LoVo (cell line): Measurements from ENCODE around the gene VKORC1.
A peak's percentile ranks its signal among the peaks of the same experiment; 100 is the strongest.
"Not testable (repeated sequence)": the region's sequence is repeated elsewhere in the genome, so short reads cannot be mapped to it uniquely, and the experiment has no call there.

Source experiments
- DNase-seq: peaks from one replicate; pipeline ENCODE4 v3.0.0-alpha.2; 2016; ENCODE audit warnings: low spot score

The VKORC1 gene

DNA sequence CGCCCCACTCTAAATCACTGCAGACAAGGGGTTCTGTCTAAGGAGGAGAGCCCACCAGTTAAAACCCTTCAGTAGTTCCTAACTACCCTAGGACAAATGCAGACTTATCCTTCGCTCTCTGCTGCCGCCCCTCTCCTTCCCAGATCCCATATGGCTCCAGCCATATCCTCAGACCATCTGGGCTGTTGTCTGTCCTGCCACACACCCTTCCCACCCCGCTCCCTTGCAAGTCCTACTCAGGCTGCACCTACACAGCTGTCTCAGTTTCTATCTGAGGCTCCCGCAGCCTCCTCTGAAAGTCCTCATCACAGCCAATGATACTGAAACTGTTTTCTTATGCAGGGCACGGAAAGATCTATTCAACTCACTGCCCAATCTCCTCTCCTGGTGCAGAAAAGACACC is 12.9 kb upstream of the VKORC1 start:
- DNase-seq: no peak

DNA sequence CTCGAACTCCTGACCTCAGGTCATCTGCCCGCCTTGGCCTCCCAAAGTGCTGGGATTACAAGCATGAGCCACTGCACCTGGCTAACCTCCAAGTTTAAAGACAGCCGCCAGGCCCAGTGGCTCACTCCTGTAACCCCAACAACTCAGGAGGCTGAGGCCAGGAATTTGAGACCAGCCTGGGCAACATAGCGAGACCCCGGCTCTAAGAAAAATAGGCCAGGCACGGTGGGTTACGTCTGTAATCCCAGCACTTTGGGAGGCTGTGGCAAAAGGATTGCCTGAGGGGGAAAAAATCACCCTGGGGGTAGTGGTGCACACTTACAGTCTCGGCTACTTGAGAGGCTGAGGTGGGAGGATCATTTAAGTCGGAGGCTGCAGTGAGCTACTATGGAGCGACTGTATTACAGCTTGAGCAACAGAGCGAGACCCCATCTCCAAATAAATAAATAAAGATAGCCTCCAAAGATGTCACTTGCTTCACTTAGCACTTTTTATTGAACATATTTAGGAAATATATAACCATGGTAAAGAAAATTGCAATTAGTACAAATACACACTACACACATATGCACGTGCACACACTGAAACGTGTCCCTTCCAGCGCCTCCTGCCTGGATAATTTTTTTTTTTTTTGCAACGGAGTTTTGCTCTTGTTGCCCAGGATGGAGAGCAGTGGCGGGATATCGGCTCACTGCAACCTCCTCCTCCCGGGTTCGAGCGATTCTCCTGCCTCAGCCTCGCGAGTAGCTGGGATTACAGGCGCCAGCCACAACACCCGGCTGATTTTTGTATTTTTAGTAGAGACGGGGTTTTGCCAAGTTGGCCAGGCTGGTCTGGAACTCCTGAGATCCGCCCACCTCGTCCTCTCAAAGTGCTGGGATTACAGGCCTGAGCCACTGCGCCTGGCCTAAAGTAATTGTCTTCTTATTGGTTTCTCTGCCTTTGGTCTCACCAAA is 12.2 kb upstream of the VKORC1 start:
- no peak for DNase-seq

DNA sequence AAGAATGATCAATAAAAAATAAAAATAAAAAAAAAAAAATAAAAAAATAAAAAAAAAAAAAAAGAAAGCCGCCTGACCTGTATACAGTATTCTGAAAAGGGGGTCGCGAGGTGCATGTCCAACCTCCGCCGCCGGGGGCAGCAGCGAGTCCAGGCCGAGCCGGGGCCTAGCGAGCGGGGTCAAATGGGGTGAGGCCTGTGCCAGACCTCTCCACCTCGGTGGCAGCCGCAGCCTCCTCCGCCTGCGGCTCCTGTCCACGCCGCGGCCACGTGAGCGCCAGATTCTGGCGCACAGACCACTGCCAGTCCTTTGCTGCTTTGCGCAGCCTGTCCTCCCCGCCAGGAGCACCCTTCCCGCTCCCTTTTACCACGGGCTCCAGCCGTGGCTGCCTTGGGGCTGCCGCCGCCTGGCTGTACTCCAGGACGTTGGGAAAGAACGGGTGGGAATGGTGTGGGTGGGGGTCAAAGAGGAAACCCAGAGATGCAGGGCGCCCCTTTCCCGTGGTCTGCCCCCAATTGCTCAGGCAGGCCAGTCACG is 11.1 kb upstream of the VKORC1 start:
- peak; percentile 74 for DNase-seq

DNA sequence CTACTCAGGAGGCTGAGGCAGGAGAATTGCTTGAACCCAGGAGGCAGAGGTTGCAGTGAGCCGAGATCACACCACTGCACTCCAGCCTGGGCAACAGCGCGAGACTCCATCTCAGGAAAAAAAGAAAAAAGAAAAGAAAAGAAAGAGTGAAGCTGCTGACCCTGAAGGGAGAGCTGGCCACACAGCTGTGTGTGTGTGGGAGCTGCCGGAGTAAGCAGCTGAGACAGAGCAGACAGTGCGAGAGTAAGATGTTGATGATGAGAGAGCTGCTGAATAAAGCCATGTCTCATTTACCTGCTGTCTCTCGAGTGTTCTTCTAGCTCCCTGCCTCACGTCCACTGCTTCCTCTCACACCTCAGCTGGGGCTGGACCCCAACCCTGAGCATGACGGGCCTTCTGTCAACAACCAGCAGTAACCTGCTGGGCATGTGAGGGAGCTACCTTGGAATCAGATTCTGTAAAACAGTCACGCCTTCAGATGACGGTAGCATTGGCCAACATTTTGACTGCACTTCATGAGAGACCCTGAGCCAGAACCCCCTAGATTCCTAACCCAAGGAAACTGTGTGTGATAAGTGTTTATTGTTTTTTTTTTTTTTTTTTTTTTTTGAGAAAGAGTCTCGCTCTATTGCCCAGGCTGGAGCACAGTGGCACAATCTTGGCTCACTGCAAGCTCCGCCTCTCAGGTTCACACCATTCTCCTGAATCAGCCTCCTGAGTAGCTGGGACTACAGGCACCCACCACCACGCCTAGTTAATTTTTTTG is 6.5 kb upstream of the VKORC1 start:
- DNase-seq: not testable (repeated sequence)

DNA sequence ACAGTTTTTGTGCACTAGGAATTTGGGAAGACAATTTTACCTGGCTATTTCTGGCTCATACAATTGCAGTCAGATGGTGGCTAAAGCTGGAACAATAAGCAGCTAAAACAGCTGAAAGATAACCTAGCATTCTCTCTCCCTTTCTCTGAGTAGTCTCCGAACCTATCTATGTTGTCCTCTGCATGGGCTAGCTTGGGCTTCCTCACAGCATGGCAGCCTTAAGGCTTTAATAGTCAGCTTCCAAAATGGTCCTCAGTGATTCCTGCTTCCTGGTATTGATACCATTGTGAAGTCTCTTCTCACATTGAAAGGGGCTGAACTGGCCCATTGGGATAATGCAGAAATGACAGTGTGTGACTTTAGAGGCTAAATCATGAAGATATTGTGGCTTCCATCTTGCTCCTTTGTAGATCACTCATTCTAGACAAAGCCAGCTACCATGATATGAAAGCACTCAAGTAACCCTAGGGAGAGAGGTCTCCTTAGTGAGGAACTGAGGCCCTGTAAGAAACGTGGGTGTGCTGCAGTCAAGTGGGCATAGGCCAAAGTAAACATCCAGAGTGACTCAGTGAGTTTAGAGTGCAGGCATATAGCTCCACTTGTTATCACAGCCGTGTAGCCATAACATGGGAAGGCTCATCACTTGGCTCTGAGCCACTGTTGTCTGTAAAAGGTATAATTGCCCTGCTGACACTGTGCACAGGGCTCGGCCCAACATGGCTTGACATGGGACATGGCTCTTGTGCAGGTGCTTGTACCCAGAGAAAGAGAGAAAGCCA is 5.5 kb upstream of the VKORC1 start:
- no peak for DNase-seq

DNA sequence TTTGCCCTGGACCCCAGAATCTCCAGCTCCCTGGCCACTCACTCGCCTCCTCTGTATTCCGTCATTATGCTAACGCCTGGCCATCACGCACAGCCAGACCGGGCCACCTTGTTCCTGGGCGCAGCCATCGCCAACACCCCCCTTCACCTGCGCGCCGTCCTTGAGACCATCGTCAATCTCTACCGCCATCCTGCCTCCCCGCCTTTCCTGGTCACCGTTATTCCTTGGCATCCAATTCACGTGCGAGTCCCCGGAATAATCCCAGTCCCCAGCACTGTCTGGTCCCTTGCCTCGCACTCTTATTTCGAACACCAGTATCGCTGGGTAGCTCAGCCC is 541 bp downstream of the VKORC1 start:
- DNase-seq: no peak

DNA sequence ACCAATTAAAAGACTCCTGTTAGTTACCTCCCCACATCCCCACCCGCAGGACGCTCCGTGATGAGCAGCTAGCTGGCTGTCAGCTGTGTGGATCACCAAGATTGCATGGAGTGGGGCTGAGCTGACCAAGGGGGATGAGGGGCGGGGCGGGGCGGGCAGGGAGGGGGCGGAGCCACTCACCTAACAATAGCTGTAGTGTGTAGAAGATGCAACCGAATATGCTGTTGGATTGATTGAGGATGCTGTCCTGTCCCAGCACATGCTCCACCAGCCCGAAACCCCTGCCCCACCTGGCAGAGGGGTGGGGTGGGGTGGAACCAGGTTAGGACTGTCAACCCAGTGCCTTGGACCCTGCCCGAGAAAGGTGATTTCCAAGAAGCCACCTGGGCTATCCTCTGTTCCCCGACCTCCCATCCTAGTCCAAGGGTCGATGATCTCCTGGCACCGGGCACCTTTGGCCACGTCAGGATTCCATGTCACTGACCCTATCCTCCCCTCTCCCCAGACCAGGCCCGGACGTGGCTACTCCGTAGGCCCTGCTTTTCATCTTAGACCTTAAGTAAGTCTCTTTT is 1.4 kb downstream of the VKORC1 start:
- DNase-seq: no peak

DNA sequence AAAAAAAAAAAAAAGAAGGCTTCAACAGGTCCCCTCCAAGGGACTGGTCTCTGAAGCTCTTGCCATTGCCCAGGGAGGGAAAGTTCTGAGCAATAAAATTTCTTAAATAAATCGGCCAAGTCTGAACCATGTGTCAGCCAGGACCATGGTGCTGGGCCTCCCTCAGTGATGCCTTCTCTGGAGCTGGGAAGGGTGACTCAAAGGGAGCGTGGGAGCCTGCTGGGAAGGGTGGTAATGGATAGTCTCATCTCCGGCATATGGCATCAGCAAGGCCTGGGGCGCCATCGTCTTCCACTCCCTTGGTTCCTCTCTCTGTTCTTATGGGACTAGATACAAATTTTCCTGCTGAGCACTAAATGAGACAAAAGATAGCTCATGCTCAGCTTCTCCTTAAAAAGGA is 2.3 kb downstream of the VKORC1 start:
- no peak for DNase-seq

DNA sequence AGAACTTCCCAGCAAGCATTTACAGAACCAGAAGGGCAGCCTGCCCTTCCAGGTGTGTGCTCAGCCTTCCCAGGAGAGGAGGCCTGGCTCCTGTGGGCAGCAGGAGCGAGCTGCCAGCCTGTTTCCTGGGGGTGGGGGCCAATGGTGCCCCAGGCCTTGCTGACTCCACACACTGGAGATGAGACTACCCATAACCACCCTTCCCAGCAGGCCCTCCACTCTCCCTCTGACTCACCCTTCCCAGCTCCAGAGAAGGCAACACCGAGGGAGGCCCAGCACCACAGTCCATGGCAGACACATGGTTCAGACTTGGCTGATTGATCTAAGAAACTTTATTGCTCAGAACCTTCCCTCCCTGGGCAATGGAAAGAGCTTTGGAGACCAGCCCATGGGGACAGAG is 4.1 kb downstream of the VKORC1 start:
- DNase-seq: no peak

DNA sequence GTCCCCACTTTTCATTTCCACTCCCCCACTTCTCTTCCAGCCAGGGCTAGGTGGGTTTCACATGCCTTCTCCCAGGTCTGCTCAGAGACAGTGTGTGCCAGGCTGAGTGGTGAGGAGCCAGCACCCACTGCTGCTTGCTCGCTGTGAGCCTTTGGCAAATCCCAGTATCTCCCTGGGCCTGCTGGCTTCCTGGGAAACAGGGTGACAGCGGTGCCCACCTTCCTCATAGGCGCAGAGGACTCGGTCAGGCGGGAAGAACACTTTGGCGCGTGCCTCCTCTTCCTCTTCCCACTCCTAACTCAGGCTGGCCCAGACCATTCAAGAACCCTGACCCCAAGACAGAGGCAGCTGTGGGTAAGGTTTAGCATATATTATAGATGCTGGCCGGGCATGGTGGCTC is 5.4 kb downstream of the VKORC1 start:
- DNase-seq: no peak

DNA sequence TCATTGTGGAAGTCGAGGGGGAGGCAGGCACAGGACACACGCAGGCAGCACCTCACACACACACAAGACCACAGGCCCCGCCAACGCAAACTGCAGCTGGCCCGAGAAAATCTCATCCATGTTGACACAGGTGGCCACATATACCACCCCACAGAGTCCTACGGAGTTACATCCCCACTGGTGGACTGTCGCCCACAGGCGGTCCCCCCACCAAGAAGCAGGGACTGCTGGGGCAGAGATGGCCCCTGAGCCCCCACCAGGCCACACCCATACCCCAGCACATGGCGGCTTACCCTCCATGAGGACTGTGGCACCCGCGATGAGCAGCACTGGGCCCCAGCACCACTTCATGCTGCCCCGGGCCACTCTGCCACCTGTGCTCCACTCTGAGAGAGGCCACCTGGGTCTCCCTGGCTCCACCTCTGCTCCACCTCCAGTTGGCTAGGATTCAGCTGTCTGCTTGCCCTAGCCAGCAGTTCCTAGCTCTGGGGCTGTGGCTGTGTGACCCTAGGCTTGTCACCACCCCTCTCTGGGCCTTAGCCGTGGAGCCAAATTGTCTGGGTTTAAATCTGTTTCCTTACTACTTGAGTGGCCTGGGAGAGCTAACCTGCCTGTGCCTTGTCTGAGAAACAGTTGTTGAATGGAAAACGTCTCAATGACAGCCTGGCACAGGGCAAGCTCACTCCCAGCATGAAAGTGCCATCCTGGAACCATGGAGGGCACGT is 6.0 kb downstream of the VKORC1 start, which contains the start of gene PRSS53:
Gene PRSS53, minus strand, starts transcription at position 485 of the 725 bp plus-strand sequence. Its CDS starts 134 bp downstream, at position 351.
- DNase-seq: no peak

DNA sequence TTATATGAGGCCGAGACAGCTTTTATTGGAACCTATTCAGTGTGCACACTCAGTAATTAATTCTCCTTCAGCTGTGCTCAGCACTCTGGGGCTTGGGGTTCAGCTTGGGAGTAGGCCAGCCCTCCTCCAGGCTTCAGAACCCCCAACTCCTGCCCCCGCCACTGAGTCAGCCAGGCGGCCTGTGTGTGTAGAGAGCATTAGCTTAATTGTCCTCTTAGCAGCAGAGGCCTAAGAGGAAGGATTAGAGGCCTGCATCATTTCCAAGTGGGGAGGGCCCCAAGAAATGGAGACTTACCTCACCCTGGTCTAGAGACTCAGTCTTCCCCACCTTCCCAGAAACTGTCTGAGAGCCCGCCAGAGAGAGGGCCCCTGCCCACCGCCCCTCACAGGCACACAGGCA is 6.6 kb downstream of the VKORC1 start:
- no peak for DNase-seq

DNA sequence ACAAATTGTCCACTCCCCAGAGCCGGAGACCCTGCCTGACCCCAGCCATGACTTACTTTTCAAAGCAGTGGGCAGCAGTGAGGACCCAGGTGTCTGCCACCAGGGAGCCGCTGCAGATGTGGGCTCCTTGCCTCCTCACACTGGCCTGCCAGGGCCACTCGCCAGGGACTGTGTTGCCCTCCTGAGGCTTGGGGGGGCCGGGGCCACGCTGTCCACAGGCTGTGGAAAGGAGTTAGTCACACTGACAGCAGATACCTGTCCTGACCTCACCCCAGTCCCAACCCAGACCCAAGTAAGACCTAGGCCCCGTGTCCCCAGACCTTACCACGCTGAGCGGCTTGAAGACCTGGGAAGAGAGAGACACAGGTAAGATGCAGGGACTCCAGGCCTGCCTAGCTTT is 7.1 kb downstream of the VKORC1 start:
- DNase-seq: no peak

DNA sequence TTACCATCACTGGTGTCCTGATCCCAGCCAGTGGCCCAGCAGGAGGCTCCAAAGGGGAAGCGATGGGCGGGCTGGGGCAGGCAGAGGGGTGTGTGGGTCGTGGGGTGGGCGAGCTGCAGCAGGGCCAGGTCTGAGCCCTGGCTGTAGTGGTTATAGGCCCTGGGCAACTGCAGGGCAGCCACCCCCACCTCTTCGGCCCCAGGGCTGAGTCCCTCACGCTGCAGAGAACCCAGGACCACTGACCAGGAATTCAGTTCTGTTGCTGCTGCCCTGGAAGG is 8.0 kb downstream of the VKORC1 start:
- DNase-seq: no peak

DNA sequence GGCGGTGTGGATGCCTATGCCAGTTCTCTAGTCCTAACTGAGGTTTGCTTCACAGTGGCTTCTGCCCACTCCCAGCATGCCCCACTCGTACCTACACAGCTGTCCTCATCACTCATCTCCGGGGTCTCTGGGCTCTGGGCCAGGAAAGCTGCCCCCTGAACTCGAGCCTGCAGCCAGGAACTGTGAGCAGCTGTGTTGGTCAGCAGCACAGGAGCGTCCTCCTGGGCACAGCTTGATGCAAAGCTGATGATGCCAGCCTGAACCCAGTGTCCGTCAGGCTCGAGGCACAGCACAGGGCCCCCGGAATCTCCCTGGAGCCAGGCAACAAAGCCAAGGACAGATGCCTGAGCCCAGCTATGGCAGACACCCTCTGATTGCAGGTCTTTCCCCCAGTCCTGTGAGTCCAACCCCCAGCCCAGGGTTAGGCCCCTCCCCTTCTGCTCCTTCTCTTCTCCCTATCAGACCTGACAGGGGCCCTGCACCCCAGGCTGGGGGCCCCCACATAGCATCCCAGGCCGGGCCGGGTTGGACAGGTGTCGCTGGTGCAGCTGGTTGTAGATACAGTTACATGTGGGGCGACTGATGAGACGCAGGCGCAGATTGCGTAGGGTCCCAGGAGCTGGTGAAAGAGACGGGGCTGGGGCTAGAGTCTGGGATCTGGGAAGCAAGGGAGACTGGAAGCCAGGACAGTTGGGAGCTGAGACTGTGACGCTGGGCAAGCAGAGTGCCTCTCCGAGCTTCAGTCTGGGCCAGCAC is 8.5 kb downstream of the VKORC1 start:
- no peak for DNase-seq

DNA sequence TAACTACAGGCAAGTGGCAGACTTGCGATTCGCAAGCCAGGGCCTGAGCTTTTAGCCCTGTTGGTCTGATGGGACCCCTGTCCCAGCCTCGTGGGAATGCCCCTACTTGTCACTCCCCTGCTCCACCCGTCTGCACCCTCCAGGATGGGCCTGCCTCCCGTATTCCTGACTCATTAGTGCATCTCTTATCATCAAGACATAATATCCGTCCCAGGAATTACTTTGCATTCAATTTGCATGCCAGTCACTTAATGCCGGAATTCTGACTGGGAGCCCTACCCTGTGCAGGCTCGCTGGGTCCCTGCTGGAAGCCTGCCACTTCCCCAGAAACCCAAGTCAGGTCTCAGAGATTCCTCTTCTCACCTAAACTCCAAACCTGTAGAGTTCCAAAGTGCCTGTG is 9.2 kb downstream of the VKORC1 start:
- DNase-seq: no peak

DNA sequence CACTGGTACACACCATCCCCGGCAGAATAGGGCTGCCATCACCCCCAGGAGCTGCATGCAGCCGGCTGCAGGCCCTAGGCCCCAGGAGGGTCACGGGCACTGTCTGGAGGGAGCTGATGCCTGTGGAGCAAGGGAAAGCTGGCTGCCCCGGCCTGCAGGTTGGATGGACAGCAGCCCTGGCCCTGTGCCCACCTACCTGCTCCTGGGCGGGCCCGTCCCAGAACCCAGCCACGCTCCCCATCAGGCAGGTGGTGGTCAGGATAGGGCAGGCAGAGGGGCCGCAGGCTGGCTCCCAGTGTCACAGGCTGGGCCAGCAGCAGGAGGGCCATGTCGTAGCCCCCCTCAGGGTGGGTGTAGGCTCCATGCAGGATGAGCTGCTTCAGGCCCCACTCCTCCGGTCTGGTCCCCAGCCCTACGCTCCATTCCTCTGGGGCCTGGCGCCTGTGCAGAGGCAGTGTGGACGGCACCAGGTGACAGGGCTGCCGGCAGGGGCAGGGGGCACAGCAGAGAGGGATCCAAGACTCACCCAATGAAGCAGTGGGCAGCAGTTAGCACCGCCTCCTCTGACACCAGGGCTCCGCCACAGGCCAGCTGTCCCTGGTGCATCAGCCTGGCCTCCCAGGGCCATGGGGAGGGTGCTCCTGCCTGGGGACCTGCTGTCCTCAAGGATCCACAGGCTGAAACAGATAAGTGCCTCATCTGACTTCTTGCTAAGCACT is 9.9 kb downstream of the VKORC1 start:
- no peak for DNase-seq

DNA sequence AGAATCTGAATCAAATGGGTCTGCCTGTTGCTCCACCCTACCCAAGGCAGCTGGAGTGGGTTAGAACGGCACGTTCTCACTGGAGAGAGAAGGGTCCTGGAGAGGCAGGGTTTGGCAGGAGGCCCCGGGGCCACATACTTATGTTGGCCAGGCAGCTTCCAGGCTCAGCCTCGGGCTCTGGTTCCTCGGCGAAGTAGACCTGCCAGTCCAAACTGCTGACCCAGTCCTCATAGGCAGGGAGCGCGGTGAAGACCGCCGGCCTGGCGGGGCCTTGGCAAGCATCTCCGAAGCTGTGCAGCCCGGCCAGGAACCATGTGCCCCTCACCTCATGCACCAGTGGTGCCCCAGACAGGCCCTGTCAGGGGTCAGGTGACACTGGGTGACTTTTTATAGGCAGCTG is 10.6 kb downstream of the VKORC1 start:
- DNase-seq: no peak

DNA sequence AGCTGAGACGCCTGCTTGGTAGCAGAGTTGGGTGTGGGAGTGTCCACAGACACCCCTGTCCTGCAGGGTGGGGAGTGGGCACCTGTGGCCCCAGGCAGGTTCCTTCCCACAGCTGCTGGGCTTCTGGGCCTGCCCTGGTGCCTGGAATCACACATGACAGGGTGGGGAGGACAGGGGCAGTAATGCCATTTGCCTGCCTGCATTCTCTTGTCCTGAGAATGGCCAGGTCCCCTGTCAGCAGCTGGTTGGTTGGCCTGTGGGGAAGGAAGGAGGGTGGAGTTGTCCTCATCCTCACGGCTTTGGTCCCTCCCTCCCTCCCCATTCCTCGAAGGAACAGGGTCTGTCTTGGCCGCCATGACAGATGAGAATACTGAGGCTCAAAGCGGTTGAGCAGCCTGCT is 11.0 kb downstream of the VKORC1 start:
- DNase-seq: no peak

DNA sequence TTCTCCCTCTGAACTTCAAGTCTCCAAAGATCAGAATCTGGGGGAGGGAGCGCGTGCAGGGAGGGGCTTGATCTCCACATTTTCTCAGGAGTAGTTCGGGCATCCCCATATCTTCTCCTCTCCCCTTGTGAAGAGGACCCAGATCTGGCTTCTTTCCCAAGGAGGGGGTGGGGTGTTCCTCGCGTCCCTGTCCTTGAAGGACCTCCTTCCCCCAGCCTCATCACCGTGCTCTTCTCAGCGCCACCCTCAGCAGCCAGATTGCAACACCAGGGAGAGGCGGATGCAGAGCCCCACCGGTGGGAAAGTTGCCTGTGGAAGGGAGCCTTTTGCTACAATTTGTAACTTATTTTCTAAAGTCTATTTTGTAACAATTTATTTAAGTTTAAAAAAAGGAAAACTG is 11.5 kb downstream of the VKORC1 start:
- DNase-seq: no peak
